GM03348 (cell line): ENCODE data around the gene CNOT11.

Experiments
- DNase-seq: peaks from one replicate; pipeline ENCODE4 v3.0.0; 2012; ENCODE audit warnings: low spot score

Gene CNOT11

DNA sequence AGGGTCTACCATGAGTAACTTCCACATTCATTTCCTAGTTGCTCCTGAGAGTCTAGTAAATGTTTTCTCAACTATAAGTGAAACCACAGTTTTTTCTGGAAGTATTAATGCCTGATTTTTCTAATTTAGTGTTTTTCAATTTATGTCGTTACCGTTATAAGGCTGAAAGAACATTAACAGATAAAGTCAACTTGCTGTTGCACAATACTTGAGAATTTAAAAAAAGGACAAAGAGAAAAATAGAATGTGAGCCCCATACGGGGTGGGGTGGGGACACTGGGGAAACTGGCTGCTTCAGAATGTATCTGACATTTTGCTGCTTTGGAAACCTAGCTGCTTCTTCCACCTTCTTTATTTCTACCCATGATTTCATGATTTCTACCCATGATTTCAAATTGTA lies 26.2 kb downstream of the CNOT11 start:
- DNase-seq, result no peak

DNA sequence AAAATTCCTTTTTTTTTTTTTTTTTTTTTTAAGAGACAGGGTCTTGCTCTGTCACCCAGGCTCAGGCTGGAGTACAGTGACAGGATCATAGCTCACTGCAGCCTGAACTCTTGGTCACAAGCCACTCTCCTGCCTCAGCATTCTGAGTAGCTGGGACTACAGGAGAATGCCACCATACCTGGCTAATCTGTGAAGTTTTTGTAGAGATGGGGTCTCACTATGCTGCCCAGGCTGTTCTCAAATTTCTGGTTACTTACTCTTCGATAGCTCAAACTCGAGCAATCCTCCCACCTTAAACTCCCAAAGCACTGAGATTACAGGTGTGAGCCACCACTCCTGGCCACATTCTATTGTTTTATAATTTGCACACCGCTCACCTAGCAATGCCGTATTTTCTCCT lies 28.8 kb downstream of the CNOT11 start:
- DNase-seq, result no peak

DNA sequence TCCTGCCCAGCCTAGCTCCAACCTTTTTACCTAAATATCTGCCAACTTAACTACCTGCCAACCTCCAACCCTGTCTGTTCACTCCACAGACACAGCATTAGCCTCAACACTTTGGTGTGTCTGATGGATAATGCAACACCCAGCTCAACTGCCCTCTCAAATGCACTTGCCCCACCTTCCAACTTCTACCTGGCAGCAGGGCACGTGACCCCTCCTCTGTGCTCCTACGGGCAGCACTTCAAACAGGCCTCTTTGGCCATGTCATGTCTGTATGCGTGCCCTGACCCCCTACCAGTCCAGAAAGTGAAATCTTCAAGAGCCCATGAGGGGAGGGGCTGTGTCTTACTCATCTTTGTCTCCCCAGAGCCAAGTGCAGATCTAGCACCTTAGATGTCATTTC lies 30.3 kb downstream of the CNOT11 start:
- DNase-seq, result no peak

DNA sequence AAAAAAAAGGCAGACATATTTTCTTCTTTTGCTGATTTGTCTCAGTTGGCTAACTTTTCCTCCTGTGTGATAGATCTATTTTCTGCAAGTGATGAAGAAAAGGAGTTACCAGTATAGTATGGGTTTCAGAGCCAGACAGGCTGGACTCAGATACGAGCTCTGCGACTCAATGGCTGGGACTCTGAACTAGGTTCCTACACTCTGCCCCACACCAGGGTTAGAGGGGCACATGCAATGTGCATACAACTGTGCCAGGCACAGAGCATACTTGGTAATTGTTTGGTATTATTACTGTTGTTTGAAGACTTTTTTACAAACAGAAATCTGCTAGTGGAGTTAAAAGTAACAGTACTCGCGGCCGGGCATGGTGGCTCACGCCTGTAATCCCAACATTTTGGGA lies 34.0 kb downstream of the CNOT11 start:
- no peak for DNase-seq

DNA sequence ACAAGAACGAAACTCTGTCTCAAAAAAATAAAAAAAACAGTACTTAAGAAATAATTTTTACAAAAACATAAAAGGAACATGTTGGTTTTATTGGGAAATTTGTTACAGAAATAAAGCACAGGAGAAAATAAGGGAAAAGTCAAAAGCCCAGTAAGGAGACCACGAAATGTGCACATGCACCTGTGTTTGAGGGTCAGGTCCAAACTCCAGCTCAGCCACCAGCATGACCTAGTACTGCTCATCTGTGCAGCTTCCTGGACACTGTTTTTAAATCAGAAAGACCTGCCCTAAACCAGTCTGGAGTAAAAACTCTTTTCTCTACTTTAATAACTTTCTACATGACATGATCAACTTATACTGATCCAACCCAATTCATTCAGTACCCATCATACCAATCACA lies 34.6 kb downstream of the CNOT11 start:
- DNase-seq, result no peak

DNA sequence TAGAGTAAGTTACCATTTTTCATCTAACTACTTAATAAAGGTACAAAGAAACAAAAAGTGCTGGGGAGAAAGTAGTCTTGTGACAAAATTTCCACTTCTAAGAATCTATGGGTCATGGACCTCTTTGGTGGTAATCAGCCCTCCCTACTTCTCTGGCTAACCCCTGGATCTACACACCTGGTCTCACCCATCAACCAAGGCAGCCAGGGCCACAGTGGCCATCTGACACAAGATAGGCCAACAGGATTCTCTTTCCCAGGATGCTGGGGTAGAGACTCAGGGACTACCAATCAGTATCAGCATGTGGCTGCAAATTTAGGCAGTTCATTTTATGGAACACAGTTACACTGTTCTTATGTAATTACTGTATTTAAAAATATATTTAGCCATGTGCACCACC lies 38.0 kb downstream of the CNOT11 start:
- DNase-seq, result no peak

DNA sequence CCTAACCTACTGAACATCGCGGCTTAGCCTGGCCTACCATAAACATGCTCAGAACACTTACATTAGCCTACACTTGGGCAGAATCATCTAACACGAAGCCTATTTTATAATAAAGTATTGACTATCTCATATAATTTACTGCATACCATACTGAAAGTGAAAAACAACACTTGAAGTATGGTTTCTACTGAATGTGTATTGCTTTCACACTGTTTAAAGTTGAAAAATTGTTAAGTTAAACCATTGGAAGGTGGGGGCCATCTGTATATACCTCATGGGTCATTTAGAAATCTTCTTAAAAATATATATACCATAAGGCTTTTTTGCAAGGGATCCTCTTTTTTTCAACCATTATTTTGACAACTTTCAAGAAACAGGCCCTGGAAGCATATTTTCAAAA lies 39.3 kb downstream of the CNOT11 start:
- DNase-seq, result no peak

DNA sequence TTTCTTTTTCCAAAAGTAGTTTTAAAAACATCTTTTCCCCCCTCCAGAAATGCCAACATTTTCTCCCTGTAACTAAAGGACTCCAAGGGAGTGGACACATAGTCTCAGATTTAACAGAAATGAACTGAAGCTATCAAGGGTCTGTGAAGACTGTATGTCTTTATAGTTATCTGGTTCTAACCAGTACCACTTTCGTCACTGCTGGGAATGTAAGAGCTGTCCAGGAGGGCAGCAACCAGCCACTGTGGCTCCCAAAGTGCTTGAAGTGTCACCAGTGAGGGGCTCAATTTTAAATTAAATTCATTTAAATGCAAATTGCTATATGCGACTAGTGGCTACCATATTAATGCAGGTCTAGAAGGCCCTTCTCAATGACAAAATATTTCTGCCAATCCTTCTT lies 40.9 kb downstream of the CNOT11 start:
- no peak for DNase-seq

DNA sequence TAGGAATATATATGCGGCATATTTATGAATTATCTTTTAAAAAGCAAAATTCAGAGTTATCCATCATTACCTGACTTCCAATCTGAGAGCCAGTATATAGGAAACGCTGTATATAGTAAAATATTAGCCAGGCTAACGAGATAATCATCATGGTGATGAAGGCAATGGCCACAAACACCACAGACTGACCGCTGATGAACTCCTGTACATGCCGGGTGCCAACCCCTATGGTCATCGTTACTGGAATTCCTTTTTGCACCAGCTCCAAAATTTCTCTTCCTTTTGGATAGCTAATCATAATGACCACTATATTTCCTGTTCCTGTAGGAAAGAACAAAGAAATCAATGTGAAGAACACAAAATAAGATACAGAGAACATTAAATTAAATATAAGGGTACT lies 42.2 kb downstream of the CNOT11 start:
- no peak for DNase-seq

DNA sequence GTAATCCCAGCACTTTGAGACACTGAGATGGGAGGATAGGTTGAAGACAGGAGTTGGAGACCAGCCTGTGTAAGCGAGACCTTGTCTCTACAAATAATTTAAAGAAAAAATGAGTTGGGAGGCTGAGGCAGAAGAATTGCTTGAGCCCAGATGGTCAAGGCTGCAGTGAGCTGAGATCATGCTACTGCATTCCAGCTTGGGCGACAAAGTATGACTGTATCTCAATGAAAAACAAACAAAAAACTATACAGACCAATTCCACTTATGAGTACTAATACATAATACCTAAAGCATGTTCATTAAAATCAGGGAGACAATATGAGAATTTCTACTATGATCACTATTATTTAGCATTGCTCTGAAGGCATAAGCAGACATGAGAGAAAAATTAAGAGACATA lies 43.2 kb downstream of the CNOT11 start:
- DNase-seq, result peak; percentile 34

DNA sequence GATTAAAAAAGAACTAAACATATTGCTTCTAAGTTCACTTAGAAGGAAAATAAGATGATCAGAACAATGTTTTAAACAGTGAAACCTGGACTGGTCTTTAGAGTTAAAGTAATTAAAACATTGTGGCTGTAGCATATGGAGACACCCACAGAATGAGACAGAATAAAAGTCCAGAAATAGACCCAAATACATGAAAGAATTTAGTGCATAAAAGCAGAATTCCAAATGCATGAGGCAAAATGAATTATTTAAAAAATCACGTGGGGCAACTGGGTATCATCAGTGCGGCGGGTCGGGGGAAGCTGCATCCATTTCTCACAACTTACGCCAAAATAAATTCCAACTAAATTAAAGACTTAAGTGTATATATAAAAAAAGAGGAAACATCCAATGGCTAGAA lies 43.7 kb downstream of the CNOT11 start:
- DNase-seq, result peak; percentile 65

DNA sequence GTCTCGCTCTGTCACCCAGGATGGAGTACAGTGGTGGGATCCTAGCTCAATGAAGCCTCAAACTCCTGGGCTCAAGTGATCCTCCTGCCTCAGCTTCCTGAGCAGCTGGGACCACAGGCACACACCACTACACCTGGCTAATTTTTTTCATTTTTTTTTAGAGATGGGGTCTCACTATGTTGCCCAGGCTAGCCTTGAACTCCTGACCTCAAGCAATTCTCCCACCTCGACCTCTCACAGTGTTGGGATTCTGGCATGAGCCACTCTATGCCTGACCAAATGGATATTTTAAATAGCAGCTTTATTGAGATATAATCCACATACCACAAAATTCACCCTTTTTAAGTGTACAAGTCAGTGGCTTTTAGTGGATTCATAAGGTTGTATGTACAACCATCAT lies 44.7 kb downstream of the CNOT11 start:
- no peak for DNase-seq

DNA sequence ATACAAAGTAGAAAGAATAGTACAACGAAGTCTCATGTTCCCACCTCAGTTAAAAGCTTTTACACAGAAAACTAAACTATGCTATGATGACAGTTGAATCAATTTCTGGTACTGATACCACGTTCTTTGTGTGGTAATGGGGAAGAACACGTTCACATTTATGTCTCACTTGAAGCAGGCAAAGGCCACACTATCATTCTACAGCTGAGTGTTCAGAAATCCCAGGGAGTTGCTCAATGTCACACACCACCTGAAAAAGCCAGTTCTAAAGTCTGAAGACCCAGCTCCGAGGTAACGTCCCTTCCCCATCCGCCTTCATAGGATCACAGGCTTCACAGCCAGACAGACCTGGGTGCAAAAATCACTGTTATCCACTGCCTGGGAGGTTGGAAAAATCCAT lies 46.9 kb downstream of the CNOT11 start:
- no peak for DNase-seq

DNA sequence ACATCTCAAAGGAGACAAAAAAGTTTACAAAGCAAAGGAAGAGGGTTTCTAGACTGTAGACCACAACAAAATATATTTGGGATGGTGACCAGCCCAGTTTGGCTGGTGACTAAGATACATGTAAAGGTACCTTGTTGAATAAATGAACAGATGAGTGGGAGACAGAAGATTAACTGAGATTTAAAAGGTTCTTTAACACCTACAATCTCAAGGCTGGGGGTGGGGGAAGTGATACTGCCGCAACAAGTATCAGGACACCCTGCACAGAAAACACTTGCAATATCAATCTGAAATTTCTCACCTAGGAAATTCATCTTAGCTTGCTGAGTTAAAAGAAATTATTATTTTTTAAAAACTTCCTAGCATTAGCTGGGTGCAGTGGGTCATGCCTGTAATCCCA lies 47.5 kb downstream of the CNOT11 start:
- no peak for DNase-seq

DNA sequence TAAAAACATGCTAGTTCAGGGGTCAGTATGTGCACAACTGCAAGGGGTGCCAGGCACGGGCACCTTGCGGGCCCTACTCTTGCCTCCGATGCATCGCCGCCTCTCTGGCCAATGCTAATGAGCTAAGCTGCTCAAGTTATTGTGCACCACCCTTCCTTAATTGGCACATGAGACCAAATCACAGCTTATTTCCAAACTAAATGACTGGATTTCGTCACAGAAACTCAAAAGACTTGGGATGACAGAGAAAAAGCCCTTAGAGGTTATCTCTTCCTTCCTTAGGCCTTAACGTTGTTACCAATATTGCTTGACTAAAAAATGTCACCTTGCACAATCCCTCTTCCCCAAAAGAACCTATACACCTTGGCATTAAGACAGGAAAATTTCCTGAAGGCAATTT lies 48.1 kb downstream of the CNOT11 start:
- DNase-seq, result no peak

DNA sequence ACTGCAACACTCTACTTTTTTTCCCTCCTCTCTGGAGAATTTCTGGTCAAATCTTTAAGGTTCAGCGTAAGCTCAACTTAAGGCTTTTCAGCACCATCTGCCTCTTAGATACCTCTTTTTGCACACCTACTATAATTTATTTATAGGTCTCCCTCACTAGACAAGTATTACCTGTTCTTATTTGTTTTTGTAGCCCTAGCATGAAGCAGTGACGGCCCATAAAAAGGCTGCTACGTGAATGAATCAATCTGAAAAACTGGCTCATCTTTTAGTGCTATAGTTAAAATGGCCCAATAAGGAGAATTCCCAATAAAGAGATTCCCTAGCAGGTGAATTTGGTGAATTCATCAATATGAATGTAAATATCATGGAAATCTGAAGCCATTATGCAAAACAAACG lies 49.3 kb downstream of the CNOT11 start:
- DNase-seq, result no peak

DNA sequence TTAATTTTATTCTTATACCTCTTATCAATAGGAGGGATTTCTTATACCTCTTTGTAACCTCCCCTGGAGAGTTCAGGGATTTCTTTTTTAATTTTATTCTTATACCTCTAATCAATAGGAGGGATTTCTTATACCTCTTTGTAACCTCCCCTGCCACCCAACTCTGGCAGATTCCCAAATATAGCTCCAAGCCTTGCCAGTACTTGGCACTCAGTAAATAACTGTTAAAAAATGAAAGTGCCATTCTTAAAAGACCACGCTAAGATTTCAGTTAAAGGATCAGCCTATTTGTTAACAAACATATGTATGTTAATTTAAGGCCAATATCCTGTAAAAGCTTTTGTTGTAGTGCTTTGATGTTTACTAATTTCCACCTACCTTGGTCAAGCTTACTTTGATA lies 51.0 kb downstream of the CNOT11 start:
- no peak for DNase-seq

DNA sequence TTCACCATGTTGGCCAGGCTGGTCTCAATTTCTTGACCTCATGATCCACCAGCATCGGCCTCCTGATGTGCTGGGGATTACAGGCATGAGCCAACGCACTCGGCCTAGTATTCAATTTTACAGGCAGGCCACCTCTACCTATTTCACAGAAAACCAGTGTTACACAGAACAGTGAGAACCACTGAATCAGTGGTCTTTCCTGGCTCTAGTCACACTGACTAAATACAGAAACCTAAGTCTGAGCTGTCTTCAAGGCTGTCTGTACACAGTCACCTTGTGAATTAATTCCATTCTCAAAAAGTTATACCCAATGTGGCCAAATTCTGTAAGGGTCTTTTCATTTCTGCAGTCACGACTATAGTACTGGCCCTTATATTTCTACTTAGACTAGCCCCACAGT lies 52.3 kb downstream of the CNOT11 start:
- no peak for DNase-seq

DNA sequence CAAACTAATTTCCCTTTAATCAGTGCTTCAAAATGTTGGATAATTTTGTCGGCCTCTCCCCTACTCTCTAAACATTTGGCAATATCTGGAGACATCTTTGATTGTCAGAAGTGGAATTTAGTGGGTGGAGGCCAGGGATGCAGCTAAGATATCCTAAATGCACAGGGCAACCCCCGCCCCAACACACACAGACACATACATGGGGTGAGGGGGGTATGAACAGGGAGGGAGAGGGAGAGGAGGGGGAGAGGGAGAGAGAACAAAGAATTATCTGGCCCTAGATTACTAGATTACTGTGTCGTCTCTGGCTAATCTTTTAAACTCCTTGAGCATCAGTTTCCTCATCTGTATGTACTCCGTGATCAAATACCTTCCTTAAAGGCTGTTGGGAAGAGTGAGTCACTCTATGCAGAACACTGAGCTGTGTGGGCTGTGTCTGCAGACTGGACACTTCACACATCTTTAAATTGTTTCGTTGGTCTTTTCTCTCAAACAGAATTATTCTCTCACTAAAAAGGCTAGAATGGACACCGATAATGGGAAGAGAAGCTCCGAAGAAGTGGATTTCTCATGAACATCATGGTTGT lies 52.9 kb downstream of the CNOT11 start:
- peak; percentile 65 for DNase-seq

DNA sequence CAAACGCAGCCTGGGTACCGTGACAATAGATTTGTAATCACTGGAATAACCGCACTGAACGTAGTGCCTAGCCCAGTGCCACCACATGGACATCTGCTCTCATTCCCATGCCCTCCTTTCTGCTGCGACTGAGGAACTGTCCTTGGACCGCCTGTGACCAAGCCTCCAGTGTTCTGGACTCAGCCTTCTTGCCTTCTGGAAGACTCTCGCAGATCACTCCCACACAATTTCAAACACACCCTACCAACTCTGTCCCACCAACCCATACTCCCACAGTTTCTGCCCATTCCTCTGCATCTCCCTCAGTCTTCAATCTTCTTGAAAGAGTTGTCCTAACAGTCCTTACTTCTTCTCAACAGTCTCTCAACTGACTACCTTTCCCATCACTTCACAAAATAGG lies 53.7 kb downstream of the CNOT11 start:
- DNase-seq, result peak; percentile 12

DNA sequence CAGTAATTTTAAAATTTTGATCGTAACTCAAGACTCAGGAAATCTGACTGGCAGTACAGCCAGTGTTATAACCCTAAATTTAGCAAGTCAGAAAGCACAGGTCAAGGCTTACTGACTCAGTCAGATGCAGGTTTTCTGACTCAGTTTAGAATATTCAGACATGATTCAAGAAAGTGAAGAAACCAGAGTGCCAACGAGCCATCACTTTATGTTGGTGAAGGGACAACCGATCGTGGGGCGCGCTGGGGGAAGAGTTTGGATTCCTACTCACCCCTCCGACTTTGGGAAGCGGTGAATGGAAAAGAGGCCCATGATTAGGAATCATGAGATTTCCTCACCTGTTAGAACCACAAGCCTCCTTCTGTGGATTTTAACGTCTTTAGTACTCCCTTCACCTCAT lies 54.8 kb downstream of the CNOT11 start:
- no peak for DNase-seq

DNA sequence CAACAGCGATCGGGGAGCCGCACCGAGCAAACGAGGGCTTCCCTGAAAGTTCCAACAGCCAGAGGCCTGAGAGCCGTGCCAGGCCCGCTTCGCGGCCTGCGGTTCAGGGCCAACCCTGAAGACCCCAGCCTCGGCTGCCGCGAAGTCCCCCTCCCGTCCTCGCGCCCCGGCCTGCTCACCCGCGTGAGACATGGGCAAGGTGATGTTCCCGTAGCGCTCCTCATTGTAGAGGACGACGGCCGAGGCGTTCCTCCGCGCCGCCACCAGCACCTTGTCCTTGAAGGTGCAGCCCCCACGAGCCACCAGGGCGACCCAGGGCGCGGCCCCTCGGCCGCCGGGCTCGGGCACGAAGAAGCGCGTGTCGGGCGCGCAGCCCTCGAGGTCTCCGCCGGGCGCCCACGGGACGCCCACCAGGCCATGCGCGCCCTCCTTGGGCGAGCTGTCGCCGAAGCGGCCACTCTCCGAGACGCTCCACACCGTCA lies 55.3 kb downstream of the CNOT11 start:
- no peak for DNase-seq

DNA sequence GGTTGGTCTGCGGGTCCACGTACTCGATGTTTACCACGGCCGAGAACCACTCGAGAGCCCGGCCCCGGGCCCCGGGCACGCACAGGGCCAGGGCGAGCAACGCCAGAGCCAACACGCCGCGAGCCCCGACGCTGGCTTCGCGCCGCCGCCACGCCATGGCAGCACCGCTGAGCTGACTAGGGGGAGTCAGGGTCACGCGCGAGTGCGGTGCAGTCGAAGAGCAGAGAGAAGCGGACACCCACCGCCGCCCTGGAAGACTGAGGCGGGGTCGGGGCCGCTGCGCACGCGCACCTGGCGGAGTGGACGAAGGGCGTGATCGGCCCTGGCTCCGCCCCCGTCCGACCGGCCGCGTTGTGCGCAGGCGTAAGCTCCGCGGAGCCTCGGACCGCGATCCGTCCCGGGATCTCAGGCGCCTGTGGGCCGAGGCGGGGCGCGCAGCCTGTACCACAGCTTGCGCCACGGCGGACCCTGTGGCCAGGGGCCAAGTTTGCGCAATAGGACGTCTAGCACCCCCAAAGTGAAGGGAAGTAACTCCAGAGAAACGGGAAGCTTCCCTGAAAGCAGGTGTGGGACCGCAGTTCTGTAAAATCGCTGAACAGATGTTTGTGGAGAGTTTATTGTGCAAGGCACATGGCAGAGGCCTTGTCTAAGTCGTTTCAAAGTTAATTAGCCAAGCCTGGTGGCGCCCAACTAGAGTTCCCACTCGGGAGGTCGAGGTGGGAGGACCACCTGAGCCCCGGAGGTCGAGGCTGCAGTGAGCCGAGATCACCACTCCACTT lies 55.9 kb downstream of the CNOT11 start, which contains the start of gene RNF149:
RNF149 (minus strand) TSS at position 270 of the 779 bp plus-strand sequence; CDS start at position 157, 113 bp downstream.
- DNase-seq, result peak; percentile 100
